HT-29 (cell line): Measurements from ENCODE around the gene TRIM22. TPM values are rescaled to one million over a fixed set of nuclear protein-coding genes. Genes with fewer than 3 reads are reported as not detected.
"Not testable (repeated sequence)": the region's sequence is repeated elsewhere in the genome, so short reads cannot be mapped to it uniquely, and the experiment has no call there.

Source experiments
- DNase-seq: peaks from one replicate; pipeline ENCODE4 v3.0.0-alpha.2; 2015; ENCODE audit warnings: low spot score
- total RNA-seq: library from RNA; depleted of rRNA; stranded (reverse); fragments of >200 nt; shearing (Covaris generic); gene quantifications from 2 replicates; pipeline ENCODE4 v1.2.3, GENCODE V29; 2014; rRNA removed

TRIM22 gene, protein sequence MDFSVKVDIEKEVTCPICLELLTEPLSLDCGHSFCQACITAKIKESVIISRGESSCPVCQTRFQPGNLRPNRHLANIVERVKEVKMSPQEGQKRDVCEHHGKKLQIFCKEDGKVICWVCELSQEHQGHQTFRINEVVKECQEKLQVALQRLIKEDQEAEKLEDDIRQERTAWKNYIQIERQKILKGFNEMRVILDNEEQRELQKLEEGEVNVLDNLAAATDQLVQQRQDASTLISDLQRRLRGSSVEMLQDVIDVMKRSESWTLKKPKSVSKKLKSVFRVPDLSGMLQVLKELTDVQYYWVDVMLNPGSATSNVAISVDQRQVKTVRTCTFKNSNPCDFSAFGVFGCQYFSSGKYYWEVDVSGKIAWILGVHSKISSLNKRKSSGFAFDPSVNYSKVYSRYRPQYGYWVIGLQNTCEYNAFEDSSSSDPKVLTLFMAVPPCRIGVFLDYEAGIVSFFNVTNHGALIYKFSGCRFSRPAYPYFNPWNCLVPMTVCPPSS
- 0.33 TPM in 1 of 2 replicates, not detected in the other for total RNA-seq

DNA sequence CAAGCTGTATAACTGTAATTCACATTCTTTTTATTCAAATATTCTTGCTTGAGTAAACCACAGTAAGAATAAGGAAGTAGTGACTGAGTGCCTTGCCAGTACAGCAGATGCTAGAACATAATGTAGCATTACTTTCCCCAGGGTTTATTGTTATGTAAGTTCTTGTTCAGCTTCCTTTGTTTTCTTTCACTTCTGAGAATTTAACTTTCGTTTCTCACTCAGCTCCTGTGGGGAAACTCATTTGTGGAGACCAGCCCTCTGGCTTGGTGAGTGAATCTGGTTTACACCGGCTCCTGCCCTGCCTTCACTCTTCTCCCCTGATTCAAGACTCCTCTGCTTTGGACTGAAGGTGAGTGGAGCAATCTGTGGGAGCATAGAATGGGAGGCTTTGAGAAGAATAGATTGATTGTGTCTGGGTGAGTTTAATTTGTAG is at the start of gene TRIM22:
TRIM22 (plus strand) TSS at position 240 of the 433 bp plus-strand sequence. CDS start 6,443 bp downstream, outside the sequence.
- DNase-seq, result no peak

DNA sequence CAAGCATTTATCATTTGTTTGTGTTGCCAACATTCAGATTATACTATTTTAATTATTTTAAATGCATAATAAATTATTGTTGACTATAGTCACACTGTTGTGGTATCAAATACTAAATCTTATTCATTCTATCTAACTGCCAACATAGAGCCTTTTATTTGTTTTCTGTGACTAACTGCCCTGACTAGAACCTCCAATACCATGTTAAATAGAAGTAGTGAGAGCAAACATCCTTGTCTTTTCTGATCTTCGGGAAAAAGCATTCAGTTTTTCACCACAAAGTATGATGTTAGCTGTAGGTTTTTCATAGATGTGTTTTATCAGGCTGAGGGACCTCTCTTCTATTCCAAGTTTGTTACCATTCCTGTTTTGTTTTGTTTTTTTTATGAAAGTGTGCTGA is 49.6 kb upstream of the TRIM22 start:
- no peak for DNase-seq

DNA sequence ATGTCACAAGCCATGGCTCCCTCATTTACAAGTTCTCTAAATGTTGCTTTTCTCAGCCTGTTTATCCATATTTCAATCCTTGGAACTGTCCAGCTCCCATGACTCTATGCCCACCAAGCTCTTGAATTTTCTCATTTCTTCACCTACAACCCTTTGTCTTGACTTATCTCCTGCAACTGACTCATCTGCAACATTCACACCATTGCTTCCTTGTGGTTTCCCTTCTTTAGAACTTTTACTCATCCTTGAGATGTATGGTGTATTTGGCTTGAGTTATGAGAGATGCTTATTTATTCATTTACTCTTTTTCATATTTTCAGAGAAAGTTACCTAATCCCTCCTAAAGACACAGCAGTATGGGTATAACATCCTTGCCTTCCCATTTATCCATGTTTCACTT is 46.0 kb upstream of the TRIM22 start:
- DNase-seq, result no peak

DNA sequence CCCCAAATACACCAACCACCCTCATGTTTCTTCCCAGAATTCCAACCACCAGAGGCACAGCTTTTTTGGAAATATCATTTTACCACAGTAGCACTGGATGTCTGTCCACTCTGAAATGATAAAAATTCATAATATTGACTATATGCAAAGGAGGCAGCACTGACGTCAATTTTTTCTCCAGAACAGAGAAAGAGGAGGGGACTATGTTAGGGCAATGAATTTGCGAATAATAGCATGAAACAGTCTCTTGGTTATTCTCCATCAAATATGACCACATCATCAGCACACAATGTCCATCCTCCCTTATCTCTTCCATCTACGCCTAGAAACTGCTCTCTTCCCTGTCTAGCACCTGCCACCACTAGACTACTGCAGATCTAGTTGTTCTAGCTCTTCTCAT is 43.5 kb upstream of the TRIM22 start:
- DNase-seq, result no peak

DNA sequence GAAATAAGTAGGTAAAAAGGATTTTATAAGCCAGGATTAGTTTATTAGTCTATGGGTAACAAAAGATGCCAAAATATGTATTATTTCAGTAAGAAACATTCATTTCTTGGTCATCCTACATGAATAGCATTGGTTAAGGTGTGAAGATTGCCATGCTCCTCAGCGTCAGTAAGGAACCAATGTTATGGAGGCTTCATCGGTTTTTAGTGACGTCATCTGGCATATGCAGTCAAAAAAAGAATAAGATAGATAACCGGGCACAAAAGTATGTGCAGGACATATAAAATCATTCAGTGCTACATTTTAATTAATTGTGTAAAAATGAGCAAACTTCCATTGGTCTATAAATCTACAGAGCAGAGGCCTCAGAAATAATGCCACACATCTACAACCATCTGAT is 34.1 kb upstream of the TRIM22 start:
- DNase-seq, result no peak

DNA sequence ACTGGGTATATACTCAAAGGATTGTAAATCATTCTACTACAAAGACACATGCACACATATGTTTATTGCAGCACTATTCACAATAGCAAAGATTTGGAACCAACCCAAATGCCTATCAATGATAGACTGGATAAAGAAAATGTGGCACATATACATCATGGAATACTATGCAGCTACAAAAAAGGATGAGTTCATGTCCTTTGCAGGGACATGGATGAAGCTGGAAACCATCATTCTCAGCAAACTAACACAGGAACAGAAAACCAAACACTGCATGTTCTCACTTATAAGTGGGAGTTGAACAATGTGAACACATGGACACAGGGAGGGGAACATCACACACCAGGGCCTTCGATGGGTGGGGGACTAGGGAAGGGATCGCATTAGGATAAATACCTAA is 32.6 kb upstream of the TRIM22 start:
- DNase-seq, result not testable (repeated sequence)

DNA sequence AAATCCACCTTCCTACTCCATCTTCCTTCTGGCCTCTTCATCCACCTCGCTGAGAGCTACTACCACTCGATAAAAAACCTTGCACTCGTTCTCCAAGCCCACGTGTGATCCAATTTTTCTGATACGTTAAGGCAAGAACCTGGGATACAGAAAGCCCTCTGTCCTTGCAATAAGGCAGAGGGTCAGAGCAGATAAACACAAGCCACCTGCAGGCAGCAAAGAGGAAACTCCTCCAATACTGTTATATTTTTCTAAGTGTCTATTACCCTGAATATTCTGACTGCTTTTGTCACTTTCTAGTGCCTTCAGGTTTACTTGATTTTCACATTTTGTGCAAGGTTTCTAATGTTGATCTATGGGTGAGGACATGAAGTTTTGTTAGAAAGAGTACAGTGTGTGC is 31.3 kb upstream of the TRIM22 start:
- DNase-seq, result no peak

DNA sequence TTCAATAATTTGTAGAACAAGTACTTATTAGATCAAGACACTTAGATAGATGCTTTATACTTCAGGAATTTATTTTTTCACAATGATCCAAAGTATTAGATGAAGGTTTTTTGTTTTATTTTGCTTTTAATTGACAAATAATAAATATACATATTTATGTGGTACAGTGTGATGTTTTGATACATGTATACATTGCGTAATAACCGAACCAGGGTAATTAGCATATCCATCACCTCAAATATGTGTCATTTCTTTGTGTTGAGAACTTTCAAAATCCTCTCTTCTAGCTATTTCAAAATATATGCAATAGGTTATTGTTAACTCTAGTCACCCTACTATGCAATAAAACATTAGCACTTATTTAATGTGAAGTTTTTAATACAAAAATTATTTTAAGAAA is 26.1 kb upstream of the TRIM22 start:
- no peak for DNase-seq

DNA sequence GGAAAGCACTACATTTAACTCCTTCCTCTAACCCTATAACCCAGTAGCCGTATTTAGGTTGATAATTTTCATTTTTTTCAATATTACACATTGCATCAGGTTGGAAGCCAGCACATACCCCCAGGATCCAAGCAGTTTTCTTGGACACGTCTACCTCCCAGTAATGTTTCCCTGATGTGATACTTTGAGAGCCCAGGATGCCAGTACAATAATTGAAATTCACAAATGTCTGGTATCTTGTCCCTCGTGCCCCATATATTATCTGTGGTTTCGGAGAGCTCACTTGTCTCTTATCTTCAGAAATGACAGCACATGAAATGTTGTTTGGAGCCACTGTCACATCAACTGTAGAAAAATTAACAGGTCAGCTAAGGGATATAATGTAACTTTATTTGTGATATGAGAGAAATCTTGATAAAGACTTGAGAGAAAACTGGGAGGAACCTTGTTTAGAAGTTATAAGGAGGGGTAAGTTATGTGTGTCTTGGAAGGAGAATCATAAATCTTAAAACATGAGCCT is 24.5 kb upstream of the TRIM22 start:
- DNase-seq, result no peak

DNA sequence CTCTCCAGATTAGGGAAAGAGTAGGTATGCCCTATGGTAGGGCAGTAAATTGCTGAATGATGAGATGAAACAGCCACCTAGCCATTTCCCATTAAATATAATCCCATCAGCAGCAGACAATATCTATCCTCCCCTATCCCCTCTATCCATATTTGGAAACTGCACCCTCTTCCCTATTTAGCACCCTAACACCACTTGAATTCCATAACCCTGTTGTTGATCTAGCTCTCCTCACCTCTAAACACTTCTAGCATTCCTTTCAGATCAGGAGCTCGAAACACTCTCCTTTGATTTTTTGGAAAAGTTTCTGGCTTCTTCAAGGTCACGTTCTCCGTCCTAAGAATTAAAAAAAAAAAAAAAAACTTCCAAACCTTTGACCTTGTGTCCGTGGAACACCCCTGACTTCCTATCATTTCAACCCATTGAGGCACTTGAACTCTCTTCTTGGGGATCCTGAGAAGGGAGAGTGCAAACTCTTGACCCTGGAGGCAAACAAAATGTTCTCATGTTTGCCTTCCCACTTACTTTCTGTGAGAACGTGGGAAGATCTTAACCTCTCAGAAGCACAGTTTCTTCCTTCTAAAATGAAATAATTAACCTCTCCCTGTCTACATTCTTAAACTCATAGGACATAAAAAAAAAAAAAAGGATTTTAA is 23.7 kb upstream of the TRIM22 start:
- DNase-seq, result no peak

DNA sequence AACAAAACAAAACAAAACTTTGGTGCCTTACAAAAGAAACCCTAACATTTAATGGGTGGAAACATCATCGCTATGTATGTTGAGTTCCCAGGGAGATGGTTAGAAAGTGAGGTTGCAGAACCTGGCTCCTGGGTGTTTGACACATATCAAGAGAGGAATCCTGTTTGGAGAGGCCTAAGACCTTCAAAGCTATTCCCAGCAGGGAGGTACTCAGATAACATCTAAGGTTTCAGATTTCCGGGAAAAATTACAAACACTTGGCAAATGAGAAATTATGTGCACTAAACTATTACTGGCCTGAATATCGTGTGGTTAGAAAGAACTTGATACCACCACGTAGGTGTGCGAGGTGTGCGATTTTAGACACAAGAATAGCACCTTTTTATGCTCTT is 23.2 kb upstream of the TRIM22 start:
- no peak for DNase-seq

DNA sequence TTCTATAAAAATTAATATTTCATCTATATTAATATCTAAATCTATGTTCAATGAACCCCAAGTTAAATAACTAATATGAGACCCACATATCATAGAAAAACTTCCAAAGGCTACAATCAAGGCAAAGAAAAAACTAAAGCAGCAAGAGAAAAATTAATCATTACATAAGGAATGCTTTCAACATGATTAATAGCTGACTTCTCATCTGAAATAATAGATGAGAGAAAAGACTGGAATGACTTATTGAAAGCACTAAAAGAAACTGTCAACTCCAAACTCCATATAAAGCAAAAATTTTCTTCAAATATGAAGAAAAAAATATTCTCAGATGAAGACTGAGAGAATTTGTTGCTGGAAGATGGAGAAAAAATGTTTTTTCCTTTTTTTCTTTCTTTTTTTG is 17.8 kb upstream of the TRIM22 start:
- no peak for DNase-seq

DNA sequence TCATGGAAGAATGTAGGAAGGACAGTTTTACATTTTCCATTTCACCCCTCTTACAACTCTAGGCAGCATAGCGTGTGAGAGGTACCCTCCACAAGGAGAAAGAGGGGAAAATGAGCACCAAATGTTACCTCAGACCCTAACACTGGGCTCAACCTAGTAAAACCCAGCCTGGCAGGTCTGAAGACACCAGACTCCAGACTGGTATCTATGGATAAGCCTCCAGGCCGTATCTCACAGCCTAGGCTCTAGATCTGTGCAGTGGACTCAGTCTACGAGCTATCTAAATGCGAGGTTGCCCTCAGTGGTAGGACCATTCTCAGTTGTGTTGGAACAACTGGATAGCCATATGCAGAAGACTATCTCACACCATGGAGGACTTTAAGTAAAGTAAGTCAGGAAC is 15.2 kb upstream of the TRIM22 start:
- no peak for DNase-seq

DNA sequence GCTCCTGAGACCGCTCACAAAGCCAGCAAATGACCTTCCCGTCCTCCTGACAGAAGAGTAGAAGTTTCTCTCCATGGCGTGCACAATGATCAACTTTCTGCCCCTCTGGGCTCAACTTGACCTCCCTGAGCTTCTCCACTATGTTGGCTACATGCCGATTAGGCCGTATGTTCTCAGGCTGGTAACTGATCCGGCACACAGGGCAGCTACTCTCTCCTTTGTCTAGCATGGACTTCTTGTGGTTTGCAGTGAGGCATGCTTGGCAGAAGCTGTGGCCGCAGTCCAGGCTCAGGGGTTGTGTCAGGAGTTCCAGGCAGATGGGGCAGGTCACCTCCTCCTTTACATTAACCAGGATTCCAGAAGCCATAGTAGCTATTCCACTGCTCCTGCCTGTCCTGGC is 9.8 kb upstream of the TRIM22 start:
- no peak for DNase-seq

DNA sequence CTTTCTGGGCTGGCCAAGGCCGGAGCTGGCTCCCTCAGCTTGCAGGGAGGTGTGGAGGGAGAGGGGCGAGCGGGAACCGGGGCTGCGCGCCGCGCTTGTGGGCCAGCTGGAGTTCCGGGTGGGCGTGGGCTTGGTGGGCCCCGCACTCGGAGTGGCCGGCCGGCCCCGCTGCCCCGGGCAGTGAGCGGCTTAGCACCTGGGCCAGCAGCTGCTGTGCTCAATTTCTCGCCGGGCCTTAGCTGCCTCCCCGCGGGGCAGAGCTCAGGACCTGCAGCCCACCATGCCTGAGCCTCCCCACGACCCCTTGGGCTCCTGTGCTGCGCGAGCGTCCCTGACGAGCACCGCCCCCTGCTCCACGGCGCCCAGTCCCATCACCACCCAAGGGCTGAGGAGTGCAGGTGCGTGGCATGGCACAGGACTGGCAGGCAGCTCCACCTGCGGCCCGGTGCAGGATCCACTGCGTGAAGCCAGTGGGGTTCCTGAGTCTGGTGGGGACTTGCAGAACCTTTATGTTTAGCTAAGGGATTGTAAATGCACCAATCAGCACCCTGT is 6.6 kb upstream of the TRIM22 start:
- DNase-seq, result not testable (repeated sequence)

DNA sequence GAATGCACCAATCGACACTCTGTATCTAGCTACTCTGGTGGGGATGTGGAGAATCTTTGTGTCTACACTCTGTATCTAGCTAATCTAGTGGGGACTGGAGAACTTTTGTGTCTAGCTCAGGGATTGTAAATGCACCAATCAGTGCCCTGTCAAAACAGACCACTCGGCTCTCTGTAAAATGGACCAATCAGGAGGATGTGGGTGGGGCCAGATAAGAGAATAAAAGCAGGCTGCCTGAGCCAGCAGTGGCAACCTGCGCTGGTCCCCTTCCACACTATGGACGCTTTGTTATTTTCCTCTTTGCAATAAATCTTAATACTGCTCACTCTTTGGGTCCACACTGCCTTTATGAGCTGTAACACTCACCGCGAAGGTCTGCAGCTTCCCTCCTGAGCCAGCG is 6.0 kb upstream of the TRIM22 start:
- not testable (repeated sequence) for DNase-seq

DNA sequence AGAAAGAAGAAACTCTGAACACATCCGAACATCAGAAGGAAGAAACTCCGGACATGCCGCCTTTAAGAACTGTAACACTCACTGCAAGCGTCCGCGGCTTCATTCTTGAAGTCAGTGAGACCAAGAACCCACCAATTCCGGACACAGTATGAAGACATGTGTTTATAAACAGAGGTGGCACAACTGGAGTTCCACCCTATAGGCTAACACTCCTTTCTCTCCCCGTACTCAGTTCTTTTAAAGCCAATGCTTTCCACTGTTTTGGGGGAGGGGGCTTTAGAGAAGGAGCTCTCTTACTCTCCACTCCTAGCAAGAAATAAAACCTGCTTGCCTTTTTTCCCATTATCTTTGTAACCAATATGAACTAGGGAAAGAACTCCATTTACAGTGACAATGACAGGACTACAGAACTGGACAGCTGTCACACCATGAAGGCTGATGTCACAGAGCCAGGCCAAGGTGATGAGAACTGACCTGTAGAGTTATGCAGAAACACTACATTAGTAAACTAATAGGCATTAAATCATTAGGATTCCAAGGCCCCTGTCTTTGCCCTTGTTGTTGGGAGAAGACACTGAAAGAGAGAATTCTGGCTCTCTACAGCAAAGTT is 5.4 kb upstream of the TRIM22 start:
- no peak for DNase-seq

DNA sequence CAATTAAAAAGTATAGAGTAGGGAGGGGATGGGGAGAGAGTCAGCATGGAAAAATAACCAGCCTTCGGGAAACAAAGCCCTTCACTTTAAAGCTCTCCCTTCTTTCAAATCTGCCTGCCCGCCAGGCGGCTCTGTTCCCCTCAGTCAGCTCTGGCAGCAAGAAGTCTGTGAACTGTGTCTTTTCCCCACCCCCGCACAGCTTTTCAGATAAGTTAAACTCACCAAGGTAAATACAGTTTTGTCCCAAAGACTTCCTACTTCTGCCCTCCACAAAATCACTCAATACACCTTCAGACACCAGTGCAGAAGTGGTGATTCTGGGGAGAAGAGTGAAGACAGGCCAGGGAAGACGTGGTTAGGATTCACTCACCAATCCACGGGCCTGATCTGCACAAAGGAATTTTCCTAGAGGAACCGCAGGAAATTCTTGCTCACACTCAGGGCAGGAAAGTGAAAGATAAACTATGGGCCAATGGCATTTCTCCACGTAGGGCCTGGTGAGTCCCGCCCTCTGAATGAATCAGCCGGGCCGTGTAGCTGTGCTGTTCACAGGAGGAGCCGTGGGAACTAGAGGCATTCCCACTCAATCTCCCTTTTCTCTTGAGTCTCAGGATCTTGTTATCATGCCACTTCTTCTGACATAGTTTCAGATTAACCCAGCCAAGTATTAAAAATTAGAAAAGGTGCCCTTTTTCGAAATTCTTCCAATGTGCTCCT is 4.8 kb upstream of the TRIM22 start, which contains the start of gene TRIM5:
TRIM5 (minus strand) TSS at position 429 of the 717 bp plus-strand sequence. CDS start 4,897 bp downstream, outside the sequence.
- DNase-seq, result peak; percentile 97

DNA sequence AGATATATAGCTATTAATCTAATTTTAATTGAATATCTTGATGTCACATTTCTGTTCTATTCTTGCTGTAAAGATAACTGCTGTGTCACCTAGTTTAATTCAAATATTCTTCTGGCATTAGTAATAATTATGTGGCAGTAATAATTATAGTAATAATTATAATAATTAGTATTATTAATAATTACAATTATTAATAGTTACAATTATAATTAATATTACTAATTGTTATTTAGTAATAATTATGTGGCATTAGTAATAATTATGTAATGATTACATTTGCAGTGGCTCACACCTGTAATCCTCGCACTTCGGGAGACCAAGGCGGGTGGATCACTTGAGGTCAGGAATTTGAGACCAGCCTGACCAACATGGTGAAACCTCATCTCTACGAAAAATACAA is 3.2 kb upstream of the TRIM22 start:
- no peak for DNase-seq

DNA sequence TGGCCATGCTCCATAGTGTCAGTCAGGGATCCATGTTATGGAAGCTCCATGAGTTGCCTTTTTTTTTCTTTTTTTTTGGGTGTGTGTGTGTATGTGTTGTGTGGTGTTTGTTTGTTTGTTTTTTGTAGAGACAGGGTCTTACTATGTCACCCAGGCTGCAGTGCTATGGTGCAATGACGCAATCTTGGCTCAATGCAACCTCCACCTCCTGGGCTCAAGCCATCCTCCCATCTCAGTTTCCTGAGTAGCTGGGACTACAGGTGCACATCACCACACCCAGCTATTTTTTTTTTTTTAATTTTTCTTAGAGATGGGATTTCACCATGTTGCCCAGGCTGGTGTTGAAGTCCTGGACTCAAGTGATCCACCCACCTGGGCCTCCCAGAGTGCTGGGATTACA is 1.1 kb upstream of the TRIM22 start:
- DNase-seq, result no peak

DNA sequence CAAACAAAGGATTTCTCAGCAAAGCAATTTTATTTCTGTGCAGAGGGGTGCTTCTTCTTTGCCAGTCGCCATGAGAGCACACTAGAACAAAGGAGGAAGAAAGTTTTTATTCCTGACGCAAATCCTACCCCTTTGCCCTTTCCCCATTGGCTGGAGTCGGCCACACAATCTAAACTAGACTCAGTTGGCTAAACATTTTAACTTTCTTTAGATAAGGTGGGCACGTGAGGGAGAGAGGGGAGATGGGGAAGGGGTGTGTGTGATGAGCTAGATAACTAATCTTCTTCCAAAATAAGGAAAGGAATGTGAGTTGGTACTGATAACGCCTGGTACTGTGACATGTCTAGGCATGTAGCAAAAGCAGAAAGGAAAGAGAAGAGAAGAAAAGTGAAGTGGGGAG is 626 bp downstream of the TRIM22 start:
- DNase-seq, result no peak
